HG03521 (cell line): ENCODE measurements around the gene HAVCR2.
"Not testable (repeated sequence)": the region's sequence is repeated elsewhere in the genome, so short reads cannot be mapped to it uniquely, and the experiment has no call there.

Experiments
- ATAC-seq: cut with Tn5 transposase; IDR thresholded peaks from one replicate; pipeline ENCODE4 v1.9.1; 2021; ENCODE audit warnings: mild to moderate bottlenecking, moderate library complexity; ENCODE audit not compliant: unreplicated experiment

Gene HAVCR2

DNA sequence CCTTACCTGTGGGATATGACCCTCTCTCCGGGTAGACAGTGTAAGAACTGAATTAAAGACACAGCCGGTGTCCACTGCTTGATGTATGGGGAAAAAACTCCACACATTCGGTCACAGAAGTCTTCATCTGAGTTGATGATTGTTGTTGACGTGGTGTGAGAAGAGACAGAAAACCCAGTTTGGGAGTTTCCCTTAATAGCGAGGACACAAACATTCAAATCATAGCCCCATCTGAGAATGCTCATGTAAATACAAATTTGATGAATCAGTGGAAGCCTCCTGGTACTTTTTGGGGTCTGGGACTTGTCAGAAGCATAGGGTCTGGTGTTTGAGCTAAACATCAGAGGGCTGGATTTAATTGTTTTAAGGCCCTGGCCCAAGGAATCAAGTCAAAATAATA, 60.9 kb downstream of the HAVCR2 start:
- ATAC-seq = no peak

- ATAC-seq = not testable (repeated sequence)
Measured at GRCh38 chr5:157047016-157047415, 61.8 kb downstream of the HAVCR2 start.

- no peak for ATAC-seq
Measured at GRCh38 chr5:157046041-157046440, 62.8 kb downstream of the HAVCR2 start.

GRCh38 chr5:157045601-157046000, 63.2 kb downstream of the HAVCR2 start:
- no peak for ATAC-seq

DNA sequence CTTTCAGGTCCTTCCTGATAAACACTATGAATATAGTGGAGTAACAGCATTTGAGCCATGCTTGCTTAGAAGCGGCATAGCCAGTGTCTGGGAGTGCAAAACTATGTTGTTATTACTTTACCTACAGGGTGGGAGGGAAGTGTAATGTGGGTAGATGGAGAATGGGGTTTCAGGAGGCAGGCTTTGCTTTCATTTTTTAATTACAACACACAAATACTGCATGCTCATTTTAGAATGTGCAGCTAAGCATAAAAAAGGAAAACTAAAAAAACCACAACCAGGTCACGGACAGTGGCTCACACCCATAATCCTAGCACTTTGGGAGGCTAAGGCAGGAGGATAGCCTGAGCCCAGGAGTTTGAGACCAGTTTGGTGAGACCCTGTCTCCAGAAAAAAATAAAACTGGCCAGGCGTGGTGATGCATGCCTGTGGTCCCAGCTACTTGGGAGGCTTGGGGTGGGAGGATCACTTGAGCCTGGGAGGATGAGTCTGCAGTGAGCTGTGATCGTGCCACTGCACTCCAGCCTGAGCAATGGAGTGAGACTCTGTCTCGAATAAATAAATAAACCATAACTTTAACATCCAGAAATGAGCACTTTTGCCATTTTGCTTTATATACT, 70.2 kb downstream of the HAVCR2 start:
- no peak for ATAC-seq
